ENCODE results near the gene COL4A6.

COL4A6 gene

GRCh38 chrX:108332281-108332680 lies 105.9 kb downstream of the COL4A6 start:
- TF ChIP-seq CTCF (IDR thresholded peaks at IDR 0.05; ENCODE audit: low read depth, low read length) = no peak
- DNase-seq (ENCODE audit: low read depth in 2 of 2) = no peak
- H3K4me3 ChIP-seq (replicated peaks in 1 of 2; ENCODE audit: low read depth in 2 of 2, low read length in 2 of 2) = no peak overlapping the region

- no peak for DNase-seq (ENCODE audit: low read depth in 2 of 2)
- H3K4me3 ChIP-seq (replicated peaks in 1 of 2; ENCODE audit: low read depth in 2 of 2, low read length in 2 of 2) = no peak overlapping the region
- TF ChIP-seq CTCF (IDR thresholded peaks at IDR 0.05; ENCODE audit: low read depth, low read length) = no peak
These were observed 106.9 kb downstream of the COL4A6 start for GRCh38 chrX:108331126-108331909.

GRCh38 chrX:108323751-108324150 lies 114.5 kb downstream of the COL4A6 start:
- no peak overlapping the region for H3K4me3 ChIP-seq (replicated peaks in 1 of 2; ENCODE audit: low read depth in 2 of 2, low read length in 2 of 2)
- TF ChIP-seq CTCF (IDR thresholded peaks at IDR 0.05; ENCODE audit: low read depth, low read length) = no peak
- DNase-seq (ENCODE audit: low read depth in 2 of 2) = no peak

- no peak overlapping the region for H3K4me3 ChIP-seq (replicated peaks in 1 of 2; ENCODE audit: low read depth in 2 of 2, low read length in 2 of 2)
- DNase-seq (ENCODE audit: low read depth in 2 of 2) = no peak
- no peak for TF ChIP-seq CTCF (IDR thresholded peaks at IDR 0.05; ENCODE audit: low read depth, low read length)
These were observed 116.0 kb downstream of the COL4A6 start for GRCh38 chrX:108322234-108322633.

- H3K4me3 ChIP-seq (replicated peaks in 1 of 2; ENCODE audit: low read depth in 2 of 2, low read length in 2 of 2) = no peak overlapping the region
- no peak for DNase-seq (ENCODE audit: low read depth in 2 of 2)
- no peak for TF ChIP-seq CTCF (IDR thresholded peaks at IDR 0.05; ENCODE audit: low read depth, low read length)
These were observed 121.8 kb downstream of the COL4A6 start for GRCh38 chrX:108316456-108316855.

GRCh38 chrX:108313669-108314068 lies 124.6 kb downstream of the COL4A6 start:
- no peak for TF ChIP-seq CTCF (IDR thresholded peaks at IDR 0.05; ENCODE audit: low read depth, low read length)
- peak in 1 of 2 donors; percentile 60 for DNase-seq (ENCODE audit: low read depth in 2 of 2)
- H3K4me3 ChIP-seq (replicated peaks in 1 of 2; ENCODE audit: low read depth in 2 of 2, low read length in 2 of 2) = no peak overlapping the region

GRCh38 chrX:108312957-108313356 lies 125.3 kb downstream of the COL4A6 start:
- peak; percentile 54 to 57 for DNase-seq (ENCODE audit: low read depth in 2 of 2)
- TF ChIP-seq CTCF (IDR thresholded peaks at IDR 0.05; ENCODE audit: low read depth, low read length) = no peak
- H3K4me3 ChIP-seq (replicated peaks in 1 of 2; ENCODE audit: low read depth in 2 of 2, low read length in 2 of 2) = no peak overlapping the region

All from cardiac fibroblast (primary cell).